ENCODE results near the gene KMT5C. TPM values are rescaled to one million over a fixed set of nuclear protein-coding genes. Genes with fewer than 3 reads are reported as not detected.

Gene KMT5C
- total and polyA plus RNA-seq, 12 donors, result 4.0 to 12.4 (median 6.9) TPM

DNA sequence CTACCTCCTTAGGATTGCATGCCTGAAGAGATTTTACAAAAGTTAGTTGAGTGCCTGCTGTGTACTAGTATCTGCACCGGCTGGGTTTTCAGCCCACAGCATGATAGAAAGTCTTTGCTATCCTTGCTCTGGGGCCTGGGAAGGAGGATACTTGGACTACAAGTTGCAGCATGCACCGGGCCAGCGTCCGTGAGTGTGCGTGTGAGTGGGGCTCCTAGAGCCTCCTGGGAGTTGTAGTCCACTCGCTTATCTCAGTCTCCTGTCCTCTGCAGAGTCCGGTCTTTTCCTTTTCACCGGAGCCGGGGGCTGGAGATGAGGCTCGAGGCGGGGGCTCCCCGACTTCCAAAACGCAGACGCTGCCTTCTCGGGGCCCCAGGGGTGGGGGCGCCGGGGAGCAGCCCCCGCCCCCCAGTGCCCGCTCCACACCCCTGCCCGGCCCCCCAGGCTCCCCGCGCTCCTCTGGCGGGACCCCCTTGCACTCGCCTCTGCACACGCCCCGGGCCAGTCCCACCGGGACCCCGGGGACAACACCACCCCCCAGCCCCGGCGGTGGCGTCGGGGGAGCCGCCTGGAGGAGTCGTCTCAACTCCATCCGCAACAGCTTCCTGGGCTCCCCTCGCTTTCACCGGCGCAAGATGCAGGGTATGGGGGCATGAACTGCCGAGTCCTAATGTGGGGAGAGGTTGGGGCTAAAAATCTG is 35.2 kb upstream of the KMT5C start:
- TF ChIP-seq, protein P1, sequence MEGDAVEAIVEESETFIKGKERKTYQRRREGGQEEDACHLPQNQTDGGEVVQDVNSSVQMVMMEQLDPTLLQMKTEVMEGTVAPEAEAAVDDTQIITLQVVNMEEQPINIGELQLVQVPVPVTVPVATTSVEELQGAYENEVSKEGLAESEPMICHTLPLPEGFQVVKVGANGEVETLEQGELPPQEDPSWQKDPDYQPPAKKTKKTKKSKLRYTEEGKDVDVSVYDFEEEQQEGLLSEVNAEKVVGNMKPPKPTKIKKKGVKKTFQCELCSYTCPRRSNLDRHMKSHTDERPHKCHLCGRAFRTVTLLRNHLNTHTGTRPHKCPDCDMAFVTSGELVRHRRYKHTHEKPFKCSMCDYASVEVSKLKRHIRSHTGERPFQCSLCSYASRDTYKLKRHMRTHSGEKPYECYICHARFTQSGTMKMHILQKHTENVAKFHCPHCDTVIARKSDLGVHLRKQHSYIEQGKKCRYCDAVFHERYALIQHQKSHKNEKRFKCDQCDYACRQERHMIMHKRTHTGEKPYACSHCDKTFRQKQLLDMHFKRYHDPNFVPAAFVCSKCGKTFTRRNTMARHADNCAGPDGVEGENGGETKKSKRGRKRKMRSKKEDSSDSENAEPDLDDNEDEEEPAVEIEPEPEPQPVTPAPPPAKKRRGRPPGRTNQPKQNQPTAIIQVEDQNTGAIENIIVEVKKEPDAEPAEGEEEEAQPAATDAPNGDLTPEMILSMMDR (IDR thresholded peaks at IDR 0.05), result no peak
- Histone ChIP-seq H3K27ac (no peak overlapping the region), H3K4me1 (peaks cover 0 to 9% (median 3%) of the 10 kb centered on the region in 9 donors), H3K36me3 (peaks cover 0 to 53% (median 0%) of the 10 kb centered on the region in 9 donors), H3K4me3 (no peak overlapping the region), H3K27me3 (no peaks in the 10 kb centered on the region), H3K9me3 (peaks cover 0 to 5% (median 0%) of the 10 kb centered on the region in 11 donors)
- DNase-seq (no peak), ATAC-seq (peak in 1 of 8 donors; percentile 28)
- WGBS, 2 donors, result 89% methylated on average over 39 of the region's 39 CpGs
- intact Hi-C loops (cut with DNase I), result loop anchor here in 8 of 10 donors (5.0 to 10.0 kb wide), 4 partner anchors 33 to 110 kb away; partner anchors contain the start of genes TMEM238 (in 8 of the 8), KMT5C (in 3 of the 8) and RPL28 (in 2 of the 8)

DNA sequence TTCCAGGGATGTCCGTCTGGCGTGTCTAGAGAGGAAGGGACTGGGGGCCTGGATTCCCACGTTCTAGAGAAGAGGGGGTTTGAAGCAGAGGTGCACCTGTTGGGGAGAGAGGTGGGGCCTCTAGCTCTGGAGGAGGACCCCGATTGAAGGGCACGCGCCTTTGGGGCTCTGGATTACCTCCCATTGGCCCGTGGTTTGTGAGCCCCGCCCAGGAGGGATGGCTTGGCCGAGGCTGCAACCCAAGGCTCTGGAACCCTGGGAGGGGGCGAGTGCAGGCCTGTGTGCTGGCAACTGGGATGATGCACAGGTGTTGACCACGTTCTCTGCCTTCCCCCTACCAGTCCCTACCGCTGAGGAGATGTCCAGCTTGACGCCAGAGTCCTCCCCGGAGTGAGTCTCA is 34.7 kb upstream of the KMT5C start:
- no peak for DNase-seq
- H3K4me3 ChIP-seq, result no peak overlapping the region
- no peaks in the 10 kb centered on the region for H3K27me3 ChIP-seq
- 78 to 84% methylated on average over 14 of the region's 14 CpGs for WGBS, 2 donors
- H3K36me3 ChIP-seq, result peaks cover 0 to 54% (median 0%) of the 10 kb centered on the region in 9 donors
- TF ChIP-seq, protein P1 (IDR thresholded peaks at IDR 0.05), result no peak
- intact Hi-C loops (cut with DNase I), result loop anchor here in 9 of 10 donors (5.0 to 10.0 kb wide), 5 partner anchors 32 to 110 kb away; partner anchors contain the start of genes TMEM238 (in 8 of the 9), KMT5C (in 3 of the 9), RPL28 (in 2 of the 9) and IL11 (in 1 of the 9)
- ATAC-seq, result no peak
- H3K9me3 ChIP-seq, result peaks cover 0 to 6% (median 0%) of the 10 kb centered on the region in 11 donors
- peaks cover 0 to 9% (median 3%) of the 10 kb centered on the region in 9 donors for H3K4me1 ChIP-seq
- no peak overlapping the region for H3K27ac ChIP-seq

DNA sequence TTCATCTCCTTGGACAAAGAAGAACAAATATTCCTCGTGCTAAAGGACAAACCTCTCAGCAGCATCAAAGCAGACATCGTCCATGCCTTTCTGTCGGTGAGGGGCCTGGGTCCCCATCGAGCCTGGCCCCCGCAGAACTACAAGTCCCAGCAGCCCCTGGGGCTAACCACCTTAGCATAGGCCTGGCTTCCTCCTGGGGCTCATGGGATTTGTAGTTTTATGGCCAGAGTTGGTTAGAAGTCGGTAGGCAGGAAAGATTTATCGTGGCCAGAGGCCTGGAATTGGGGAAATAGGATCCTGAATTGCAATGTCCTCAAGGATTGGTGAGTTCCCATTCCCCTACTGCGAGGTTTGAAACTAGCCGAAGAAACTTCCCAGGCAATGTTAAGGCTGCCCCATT is 34.2 kb upstream of the KMT5C start:
- Histone ChIP-seq H3K4me3 (no peak overlapping the region), H3K27me3 (no peaks in the 10 kb centered on the region), H3K9me3 (peaks cover 0 to 6% (median 0%) of the 10 kb centered on the region in 11 donors), H3K36me3 (peaks cover 0 to 52% (median 0%) of the 10 kb centered on the region in 9 donors), H3K4me1 (peaks cover 0 to 9% (median 3%) of the 10 kb centered on the region in 9 donors), H3K27ac (no peak overlapping the region)
- TF ChIP-seq, protein P1 (IDR thresholded peaks at IDR 0.05), result no peak
- peak in 1 of 2 donors; percentile 40 for DNase-seq
- WGBS, 2 donors, result 86 to 90% methylated on average over 9 of the region's 9 CpGs
- intact Hi-C loops (cut with DNase I), result loop anchor here in 4 of 10 donors (5.0 to 10.0 kb wide), 3 partner anchors 67 to 109 kb away; partner anchors contain the start of genes RPL28 (in 2 of the 4), TMEM238 (in 2 of the 4) and IL11 (in 1 of the 4)
- peak in 6 of 8 donors; percentile 52 to 73 (median 68) for ATAC-seq

DNA sequence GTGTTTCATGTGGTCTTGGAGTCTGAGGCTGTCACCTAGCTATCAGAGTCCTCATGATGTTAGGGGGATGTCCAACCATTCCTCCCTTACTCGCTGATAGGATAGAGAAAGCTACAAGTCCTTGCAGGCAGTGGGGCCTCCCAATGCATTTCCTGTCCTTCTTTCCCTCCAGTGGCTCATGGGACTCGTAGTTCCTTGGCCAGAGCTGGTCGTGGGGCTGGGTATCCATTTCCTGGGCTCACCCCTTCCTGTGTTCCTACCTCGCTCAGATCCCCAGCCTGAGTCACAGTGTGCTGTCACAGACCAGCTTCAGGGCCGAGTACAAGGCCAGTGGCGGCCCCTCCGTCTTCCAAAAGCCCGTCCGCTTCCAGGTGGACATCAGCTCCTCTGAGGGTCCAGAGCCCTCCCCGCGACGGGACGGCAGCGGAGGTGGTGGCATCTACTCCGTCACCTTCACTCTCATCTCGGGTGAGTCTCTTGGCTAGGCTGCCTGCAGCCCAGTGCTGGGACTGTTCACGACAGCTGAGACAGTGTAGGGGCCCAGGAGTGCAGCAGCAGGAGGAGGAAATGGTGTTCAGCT is 33.6 kb upstream of the KMT5C start:
- no peaks in the 10 kb centered on the region for H3K27me3 ChIP-seq
- H3K4me1 ChIP-seq, result peaks cover 0 to 9% (median 3%) of the 10 kb centered on the region in 9 donors
- WGBS, 2 donors, result 90 to 91% methylated on average over 17 of the region's 17 CpGs
- ATAC-seq (no peak), DNase-seq (no peak)
- H3K4me3 ChIP-seq, result no peak overlapping the region
- peaks cover 0 to 52% (median 0%) of the 10 kb centered on the region in 9 donors for H3K36me3 ChIP-seq
- H3K27ac ChIP-seq, result no peak overlapping the region
- intact Hi-C loops (cut with DNase I), result loop anchor here in 4 of 10 donors (5.0 to 10.0 kb wide), 3 partner anchors 66 to 109 kb away; partner anchors contain the start of genes RPL28 (in 2 of the 4), TMEM238 (in 2 of the 4) and IL11 (in 1 of the 4)
- H3K9me3 ChIP-seq, result peaks cover 0 to 6% (median 0%) of the 10 kb centered on the region in 11 donors
- TF ChIP-seq, protein P1 (IDR thresholded peaks at IDR 0.05), result no peak

All from heart right ventricle (tissue), 16 donors.